Measurements from ENCODE around the gene ZNF236.
"Not testable (repeated sequence)": the region's sequence is repeated elsewhere in the genome, so short reads cannot be mapped to it uniquely, and the experiment has no call there.

Gene ZNF236

GRCh38 chr18:76988827-76989646 is 166.7 kb downstream of the ZNF236 start:
- Histone ChIP-seq H3K79me2 (ENCODE audit: control insufficient read depth, insufficient read depth, low read length, poor library complexity) (no peaks in the 10 kb centered on the region), H3K4ac (ENCODE audit: low read depth, low read length) (no peak overlapping the region), H2BK120ac (ENCODE audit: insufficient read depth, low read length, poor library complexity) (no peak overlapping the region), H3K4me3 (ENCODE audit: low read depth, low read length) (no peak overlapping the region), H2BK12ac (ENCODE audit: low read length) (no peak overlapping the region), H2BK5ac (ENCODE audit: low read depth, low read length, poor library complexity) (no peak overlapping the region), H3K36me3 (ENCODE audit: control insufficient read depth in 1 of 2, insufficient read depth in 2 of 2, low read length in 2 of 2) (no peaks in the 10 kb centered on the region), H3K9me3 (ENCODE audit: insufficient read depth, low read depth, low read length) (no peaks in the 10 kb centered on the region), H3K18ac (ENCODE audit: low read length) (no peak overlapping the region), H4K12ac (ENCODE audit: low read depth, low read length) (no peak overlapping the region), H2AK5ac (ENCODE audit: low read length) (no peak overlapping the region), H3K27ac (ENCODE audit: low read depth, low read length) (no peak overlapping the region), H2AFZ (ENCODE audit: insufficient read depth, low read length, poor library complexity) (no peak overlapping the region), H3K9ac (ENCODE audit: low read length) (no peak overlapping the region), H3K27me3 (ENCODE audit: insufficient read depth, low read length) (no peaks in the 10 kb centered on the region), H4K8ac (ENCODE audit: low read depth, low read length) (no peak overlapping the region), H3K23ac (ENCODE audit: low read length) (no peak overlapping the region), H3K79me1 (ENCODE audit: low read length) (no peaks in the 10 kb centered on the region), H3K14ac (ENCODE audit: low read length) (no peak overlapping the region), H4K91ac (ENCODE audit: low read depth, low read length) (no peak overlapping the region), H3K4me2 (ENCODE audit: low read length) (no peak overlapping the region), H3K4me1 (ENCODE audit: control insufficient read depth in 1 of 2, insufficient read depth in 2 of 2, low read length in 2 of 2) (peaks cover 0 to 4% of the 10 kb centered on the region in 2 experiments)
- DNase-seq, result peak in 1 of 2 donors; percentile 39
- no CpG with 5 or more reads among the region's 29 CpGs for WGBS (ENCODE audit: extremely low coverage, insufficient coverage, insufficient read length)

GRCh38 chr18:76989647-76990190 is 167.4 kb downstream of the ZNF236 start:
- H3K4me2 ChIP-seq (ENCODE audit: low read length), result no peak overlapping the region
- no CpG with 5 or more reads among the region's 28 CpGs for WGBS (ENCODE audit: extremely low coverage, insufficient coverage, insufficient read length)
- H2BK12ac ChIP-seq (ENCODE audit: low read length), result no peak overlapping the region
- peak in 1 of 2 donors; percentile 26 for DNase-seq
- no peaks in the 10 kb centered on the region for H3K79me2 ChIP-seq (ENCODE audit: control insufficient read depth, insufficient read depth, low read length, poor library complexity)
- H4K8ac ChIP-seq (ENCODE audit: low read depth, low read length), result no peak overlapping the region
- no peak overlapping the region for H2AK5ac ChIP-seq (ENCODE audit: low read length)
- no peak overlapping the region for H3K4ac ChIP-seq (ENCODE audit: low read depth, low read length)
- H3K9me3 ChIP-seq (ENCODE audit: insufficient read depth, low read depth, low read length), result no peaks in the 10 kb centered on the region
- no peaks in the 10 kb centered on the region for H3K79me1 ChIP-seq (ENCODE audit: low read length)
- peaks cover 0 to 4% of the 10 kb centered on the region in 2 experiments for H3K4me1 ChIP-seq (ENCODE audit: control insufficient read depth in 1 of 2, insufficient read depth in 2 of 2, low read length in 2 of 2)
- no peak overlapping the region for H3K9ac ChIP-seq (ENCODE audit: low read length)
- no peak overlapping the region for H2BK120ac ChIP-seq (ENCODE audit: insufficient read depth, low read length, poor library complexity)
- no peak overlapping the region for H3K23ac ChIP-seq (ENCODE audit: low read length)
- H2BK5ac ChIP-seq (ENCODE audit: low read depth, low read length, poor library complexity), result no peak overlapping the region
- H4K91ac ChIP-seq (ENCODE audit: low read depth, low read length), result no peak overlapping the region
- H4K12ac ChIP-seq (ENCODE audit: low read depth, low read length), result no peak overlapping the region
- no peaks in the 10 kb centered on the region for H3K27me3 ChIP-seq (ENCODE audit: insufficient read depth, low read length)
- H3K14ac ChIP-seq (ENCODE audit: low read length), result no peak overlapping the region
- H3K18ac ChIP-seq (ENCODE audit: low read length), result no peak overlapping the region
- H2AFZ ChIP-seq (ENCODE audit: insufficient read depth, low read length, poor library complexity), result no peak overlapping the region
- no peaks in the 10 kb centered on the region for H3K36me3 ChIP-seq (ENCODE audit: control insufficient read depth in 1 of 2, insufficient read depth in 2 of 2, low read length in 2 of 2)
- no peak overlapping the region for H3K4me3 ChIP-seq (ENCODE audit: low read depth, low read length)
- no peak overlapping the region for H3K27ac ChIP-seq (ENCODE audit: low read depth, low read length)

GRCh38 chr18:76990343-76991020 is 168.1 kb downstream of the ZNF236 start:
- not testable (repeated sequence) for H3K4me1 ChIP-seq (ENCODE audit: control insufficient read depth in 1 of 2, insufficient read depth in 2 of 2, low read length in 2 of 2); H3K4ac ChIP-seq (ENCODE audit: low read depth, low read length); H3K4me3 ChIP-seq (ENCODE audit: low read depth, low read length); H3K27me3 ChIP-seq (ENCODE audit: insufficient read depth, low read length); H2AFZ ChIP-seq (ENCODE audit: insufficient read depth, low read length, poor library complexity); H4K8ac ChIP-seq (ENCODE audit: low read depth, low read length); H3K27ac ChIP-seq (ENCODE audit: low read depth, low read length); H2BK5ac ChIP-seq (ENCODE audit: low read depth, low read length, poor library complexity); H3K9ac ChIP-seq (ENCODE audit: low read length); H3K18ac ChIP-seq (ENCODE audit: low read length); H2BK120ac ChIP-seq (ENCODE audit: insufficient read depth, low read length, poor library complexity); H2AK5ac ChIP-seq (ENCODE audit: low read length); H3K36me3 ChIP-seq (ENCODE audit: control insufficient read depth in 1 of 2, insufficient read depth in 2 of 2, low read length in 2 of 2); H3K79me1 ChIP-seq (ENCODE audit: low read length); H4K12ac ChIP-seq (ENCODE audit: low read depth, low read length); H3K4me2 ChIP-seq (ENCODE audit: low read length); H3K14ac ChIP-seq (ENCODE audit: low read length); H3K23ac ChIP-seq (ENCODE audit: low read length); H4K91ac ChIP-seq (ENCODE audit: low read depth, low read length); H3K9me3 ChIP-seq (ENCODE audit: insufficient read depth, low read depth, low read length); H2BK12ac ChIP-seq (ENCODE audit: low read length); H3K79me2 ChIP-seq (ENCODE audit: control insufficient read depth, insufficient read depth, low read length, poor library complexity)
- DNase-seq, result peak in 1 of 2 donors; percentile 67
- no CpG with 5 or more reads among the region's 8 CpGs for WGBS (ENCODE audit: extremely low coverage, insufficient coverage, insufficient read length)

- WGBS (ENCODE audit: extremely low coverage, insufficient coverage, insufficient read length), result no CpG with 5 or more reads among the region's 20 CpGs
- H3K4ac ChIP-seq (ENCODE audit: low read depth, low read length), result no peak overlapping the region
- peak in 1 of 2 donors; percentile 24 for DNase-seq
Measured at GRCh38 chr18:76991021-76991688, 168.8 kb downstream of the ZNF236 start.

More at GRCh38 chr18:76991021-76991688, 168.8 kb downstream of the ZNF236 start:
- Histone ChIP-seq H2BK5ac (ENCODE audit: low read depth, low read length, poor library complexity) (no peak overlapping the region), H3K18ac (ENCODE audit: low read length) (no peak overlapping the region), H3K27me3 (ENCODE audit: insufficient read depth, low read length) (no peaks in the 10 kb centered on the region), H3K9ac (ENCODE audit: low read length) (no peak overlapping the region), H2AK5ac (ENCODE audit: low read length) (no peak overlapping the region), H3K4me1 (ENCODE audit: control insufficient read depth in 1 of 2, insufficient read depth in 2 of 2, low read length in 2 of 2) (peaks cover 0 to 4% of the 10 kb centered on the region in 2 experiments), H2BK120ac (ENCODE audit: insufficient read depth, low read length, poor library complexity) (no peak overlapping the region), H2BK12ac (ENCODE audit: low read length) (no peak overlapping the region), H3K9me3 (ENCODE audit: insufficient read depth, low read depth, low read length) (no peaks in the 10 kb centered on the region), H3K23ac (ENCODE audit: low read length) (no peak overlapping the region), H4K12ac (ENCODE audit: low read depth, low read length) (no peak overlapping the region), H2AFZ (ENCODE audit: insufficient read depth, low read length, poor library complexity) (no peak overlapping the region), H4K91ac (ENCODE audit: low read depth, low read length) (no peak overlapping the region), H4K8ac (ENCODE audit: low read depth, low read length) (no peak overlapping the region), H3K79me1 (ENCODE audit: low read length) (no peaks in the 10 kb centered on the region), H3K4me3 (ENCODE audit: low read depth, low read length) (no peak overlapping the region), H3K14ac (ENCODE audit: low read length) (no peak overlapping the region), H3K79me2 (ENCODE audit: control insufficient read depth, insufficient read depth, low read length, poor library complexity) (no peaks in the 10 kb centered on the region), H3K4me2 (ENCODE audit: low read length) (no peak overlapping the region), H3K36me3 (ENCODE audit: control insufficient read depth in 1 of 2, insufficient read depth in 2 of 2, low read length in 2 of 2) (no peaks in the 10 kb centered on the region), H3K27ac (ENCODE audit: low read depth, low read length) (no peak overlapping the region)
